Kidney (tissue), 14 donors: ENCODE data around the gene TCF7L2. TPM values are rescaled to one million over a fixed set of nuclear protein-coding genes. Genes with fewer than 3 reads are reported as not detected.

Experiments
- DNase-seq, 5 donors: peaks; one replicate each; pipeline ENCODE4 v3.0.0-alpha.2; 2013 to 2020
- FAIRE-seq: peaks from 2 replicates; lab custom pipeline; 2012; peaks lifted over from hg19 to GRCh38; lab: Jason Lieb, UNC
- H3K27ac ChIP-seq, 2 donors: one replicate each; pipeline ENCODE4 v1.7.0; 2013; ENCODE audit warnings: low read depth in 2 of 2, low read length in 2 of 2, inconsistent platforms in 1 of 2
- H3K27me3 ChIP-seq: one replicate; pipeline ENCODE4 v1.7.1; 2013; ENCODE audit warnings: low read length, inconsistent platforms; ENCODE audit not compliant: control insufficient read depth, insufficient read depth
- H3K36me3 ChIP-seq, 3 donors: one replicate each; pipeline versions ENCODE4 v1.7.0 to v1.7.1; 2013; ENCODE audit warnings: low read length in 3 of 3, control low read depth in 1 of 3, inconsistent platforms in 1 of 3; ENCODE audit not compliant: insufficient read depth in 3 of 3, control insufficient read depth in 2 of 3
- H3K4me1 ChIP-seq, 3 donors: one replicate each; pipeline versions ENCODE4 v1.7.0 to v1.7.1; 2013; ENCODE audit warnings: low read length in 3 of 3, inconsistent platforms in 1 of 3, low read depth in 1 of 3; ENCODE audit not compliant: control insufficient read depth in 2 of 3, insufficient read depth in 2 of 3
- H3K4me3 ChIP-seq, 3 donors: one replicate each; pipeline versions ENCODE4 v1.7.0 to v1.8.1; 2013; ENCODE audit warnings: low read length in 3 of 3, control low read depth in 1 of 3, inconsistent platforms in 1 of 3
- H3K9ac ChIP-seq, 3 donors: one replicate each; pipeline versions ENCODE4 v1.7.0 to v1.7.1; 2013; ENCODE audit warnings: low read length in 3 of 3, control low read depth in 1 of 3, inconsistent platforms in 1 of 3
- H3K9me3 ChIP-seq, 3 donors: one replicate each; pipeline versions ENCODE4 v1.7.0 to v1.7.1; 2013; ENCODE audit warnings: low read length in 3 of 3, control low read depth in 1 of 3, inconsistent platforms in 1 of 3; ENCODE audit not compliant: control insufficient read depth in 2 of 3, insufficient read depth in 1 of 3
- CTCF ChIP-seq: IDR thresholded peaks from 3 replicates; pipeline ENCODE4 v1.5.1; 2012; ENCODE audit warnings: mild to moderate bottlenecking, moderate library complexity, borderline replicate concordance; ENCODE audit not compliant: insufficient read depth; ENCODE audit errors: extremely low read depth
- intact Hi-C: fragments of 100-400 bp; cut with DNase I; formaldehyde crosslinking; loops from one replicate; pipeline ENCODE4 v1.11.1; 2022
- polyA plus RNA-seq: library from polyadenylated mRNA; stranded (reverse); fragments of 350-450 nt; fragmentation: Illumina TruSeq; extraction: RNeasy Lipid Tissue Mini Kit (QIAGEN cat#74804); gene quantifications from one replicate; pipeline ENCODE4 v1.2.3, GENCODE V29; 2014; ENCODE audit warnings: low read depth, low replicate concordance; ENCODE audit not compliant: insufficient read depth
- total RNA-seq: library from RNA; stranded (reverse); fragmentation: NEBNext Ultra II Directional; extraction: Animal tissue kit (Norgen Biotek cat#: 25700); gene quantifications from one replicate; pipeline ENCODE4 v1.2.1, GENCODE V29; 2021
- donor health status: control.
- donor health status: control.
- donor health status: control.
- donor health status: control.
- donor health status: control.
- donor health status: DM: yes; HTN: yes; CAD: no.
- donor health status: Normal renal cell carcinoma (clear cell type).

TCF7L2 gene
- total and polyA plus RNA-seq, 2 donors from 2014 or later: 6.5 to 32.4 TPM

GRCh38 chr10:113144576-113144975, 194.5 kb downstream of the TCF7L2 start:
- no peaks in the 10 kb centered on the region for H3K9me3 ChIP-seq
- H3K36me3 ChIP-seq: peaks cover 4 to 29% (median 20%) of the 10 kb centered on the region in 3 donors
- intact Hi-C loops: no loop called here
- H3K4me3 ChIP-seq: no peak overlapping the region
- FAIRE-seq (no peak), DNase-seq (no peak)
- H3K27ac ChIP-seq: no peak overlapping the region
- no peaks in the 10 kb centered on the region for H3K4me1 ChIP-seq
- no peaks in the 10 kb centered on the region for H3K27me3 ChIP-seq
- no peak for TF ChIP-seq CTCF
- no peak overlapping the region for H3K9ac ChIP-seq

- Histone ChIP-seq H3K27me3 (no peaks in the 10 kb centered on the region), H3K9me3 (no peaks in the 10 kb centered on the region), H3K36me3 (peaks cover 19 to 52% (median 38%) of the 10 kb centered on the region in 3 donors), H3K4me1 (no peaks in the 10 kb centered on the region), H3K4me3 (no peak overlapping the region), H3K27ac (no peak overlapping the region), H3K9ac (no peak overlapping the region)
- TF ChIP-seq CTCF: no peak
- intact Hi-C loops: no loop called here
- no peak for FAIRE-seq
- no peak for DNase-seq
Observed at GRCh38 chr10:113148071-113148825, 198.2 kb downstream of the TCF7L2 start.

GRCh38 chr10:113148901-113149300, 198.9 kb downstream of the TCF7L2 start:
- H3K4me1 ChIP-seq: no peaks in the 10 kb centered on the region
- H3K4me3 ChIP-seq: no peak overlapping the region
- no peaks in the 10 kb centered on the region for H3K9me3 ChIP-seq
- DNase-seq: no peak
- H3K9ac ChIP-seq: no peak overlapping the region
- FAIRE-seq: no peak
- no peaks in the 10 kb centered on the region for H3K27me3 ChIP-seq
- intact Hi-C loops: no loop called here
- peaks cover 24 to 53% (median 44%) of the 10 kb centered on the region in 3 donors for H3K36me3 ChIP-seq
- H3K27ac ChIP-seq: no peak overlapping the region
- no peak for TF ChIP-seq CTCF
